T47D (cell line): ENCODE results near the gene P3H3.
A peak's percentile ranks its signal among the peaks of the same experiment; 100 is the strongest.

Source experiments
- DNase-seq, 2 experiments: peaks; one replicate each; pipeline versions ENCODE4 v3.0.0 to v3.0.0-alpha.2; 2011 to 2012; ENCODE audit warnings: low read depth in 1 of 2, low spot score in 1 of 2
- JUND ChIP-seq: IDR thresholded peaks from 2 replicates; pipeline ENCODE4 v1.6.1; 2012; ENCODE audit warnings: low read depth
- in situ Hi-C: cut with HindIII; loops from 2 replicates; pipeline ENCODE4 v1.10.0; 2016; ENCODE audit warnings: low sequenced_read_pairs, low pct_unique_long_range_greater_than_20kb

Gene P3H3

DNA sequence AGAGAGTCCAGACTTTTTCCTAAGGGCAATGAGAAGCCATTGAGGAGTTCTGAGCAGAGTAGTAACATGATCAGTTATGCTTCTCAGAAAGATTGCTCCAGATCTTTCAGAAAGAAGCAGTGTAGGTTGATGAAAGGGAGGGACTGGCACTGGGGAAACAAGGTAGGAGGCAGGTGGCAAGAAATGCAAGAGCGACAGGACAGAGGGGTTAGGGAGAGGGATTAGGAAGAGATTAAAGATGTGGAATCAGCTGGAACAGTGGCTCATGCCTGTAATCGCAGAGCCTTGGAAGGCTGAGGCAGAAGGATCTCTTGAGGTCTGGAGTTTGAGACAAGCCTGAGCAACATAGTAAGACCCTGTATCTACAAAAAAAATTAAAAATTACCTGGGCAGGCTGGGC lies 19.5 kb downstream of the P3H3 start:
- no peak for TF ChIP-seq JUND
- in situ Hi-C loops: no loop called here
- DNase-seq: no peak

DNA sequence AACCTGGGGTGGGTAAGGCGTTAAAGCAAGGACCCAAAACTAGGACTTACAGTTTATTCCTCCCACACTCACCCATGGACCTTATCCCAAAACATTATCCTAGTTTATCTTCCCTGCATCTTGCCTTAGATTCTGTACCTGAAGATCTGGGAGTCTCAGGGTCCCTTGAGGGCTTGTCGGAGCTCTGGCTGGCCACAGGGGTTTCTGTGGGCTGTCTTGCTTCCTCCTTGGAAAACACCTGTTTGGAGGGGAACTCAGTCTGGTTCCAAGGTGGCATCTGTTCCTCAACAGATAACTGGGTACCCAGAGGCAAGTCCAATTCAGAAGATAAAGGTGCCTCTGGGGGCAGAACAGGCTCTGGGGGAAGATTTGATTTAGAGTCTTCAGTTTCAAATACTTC lies 21.2 kb downstream of the P3H3 start:
- no peak for TF ChIP-seq JUND
- in situ Hi-C loops: no loop called here
- no peak for DNase-seq

DNA sequence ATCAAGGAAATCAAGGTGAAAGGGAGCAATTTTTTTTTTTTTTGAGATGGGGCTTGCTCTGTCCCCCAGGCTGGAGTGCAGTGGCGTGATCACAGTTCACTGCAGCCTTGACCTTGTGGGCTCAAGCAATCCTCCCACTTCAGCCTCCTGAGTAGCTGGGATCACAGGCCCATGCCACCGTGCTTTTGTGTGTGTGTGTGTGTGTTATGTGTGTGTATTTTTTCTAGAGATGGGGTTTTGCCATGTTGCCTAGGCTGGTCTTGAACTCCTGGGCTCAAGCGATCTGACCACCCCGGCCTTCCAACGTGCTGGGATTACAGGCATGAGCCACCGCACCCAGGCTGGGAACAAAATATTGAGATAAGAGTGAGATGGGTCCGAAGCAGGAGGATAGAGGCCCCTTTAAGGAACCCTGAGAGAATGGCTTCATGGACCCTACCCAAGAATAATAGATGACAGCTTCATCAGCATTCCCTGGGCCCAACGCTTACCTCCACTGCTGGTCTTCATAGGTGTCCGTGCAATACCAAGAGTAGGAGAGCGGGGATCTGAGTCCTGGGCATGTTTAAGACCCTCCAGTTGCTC lies 21.9 kb downstream of the P3H3 start:
- in situ Hi-C loops: no loop called here
- DNase-seq: no peak
- TF ChIP-seq JUND: no peak

DNA sequence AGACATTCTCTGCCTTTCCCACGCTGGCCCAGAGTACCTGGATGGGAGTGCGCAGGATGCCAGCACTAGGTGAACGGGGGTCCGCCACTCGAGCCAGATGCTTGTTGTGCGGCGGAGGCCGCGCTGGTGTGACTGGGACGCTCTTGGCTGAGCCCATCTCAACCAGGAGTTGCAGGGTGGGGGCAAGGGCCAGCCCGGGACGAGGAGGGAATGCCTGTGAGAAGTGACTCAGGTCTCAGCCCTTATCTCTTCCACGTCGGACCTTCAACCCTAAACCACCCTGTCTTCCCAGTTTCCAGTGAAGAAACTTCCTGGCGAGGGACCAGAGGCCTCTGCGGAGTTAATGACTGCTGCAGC lies 22.6 kb downstream of the P3H3 start:
- no peak for TF ChIP-seq JUND
- DNase-seq: no peak
- in situ Hi-C loops: no loop called here

DNA sequence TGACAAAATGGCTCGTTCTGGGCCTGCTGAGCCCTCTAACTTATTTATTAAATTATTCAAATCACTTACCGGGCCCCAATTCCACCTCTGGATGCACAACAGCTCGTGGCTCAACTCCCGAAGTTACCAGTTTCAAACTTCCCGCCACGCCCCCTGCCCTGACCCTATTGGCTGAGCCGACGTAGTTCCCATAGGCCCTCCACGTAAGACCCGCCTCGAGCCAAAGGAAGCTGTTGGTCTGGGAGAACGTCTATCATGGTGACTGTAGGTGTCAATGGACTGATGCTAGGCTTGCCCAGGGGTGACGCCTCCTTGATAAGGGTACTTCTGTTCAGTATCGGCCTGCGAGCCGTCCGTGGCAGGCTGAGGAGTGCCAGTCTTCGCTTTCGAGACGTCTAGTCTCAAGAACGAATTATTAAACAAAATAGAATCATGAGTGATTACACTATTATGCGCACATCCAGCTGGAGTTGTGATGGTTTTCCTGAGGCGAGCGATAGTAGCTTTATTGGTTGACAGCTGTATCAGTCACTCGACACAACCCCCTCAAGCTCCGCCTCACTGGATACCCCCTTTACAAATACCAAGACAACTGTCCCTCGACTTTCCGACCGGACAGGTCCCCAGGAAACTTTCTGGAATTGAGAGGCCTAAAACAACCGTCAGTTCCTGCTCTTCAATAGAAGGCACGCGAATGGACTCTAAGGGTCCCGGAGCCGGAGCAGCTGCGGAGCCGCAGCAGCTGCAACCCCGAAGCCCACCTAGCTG lies 23.1 kb downstream of the P3H3 start, which contains the start of gene CDCA3:
Gene CDCA3, minus strand, starts transcription at position 134 of the 768 bp plus-strand sequence. CDS start 334 bp downstream, outside the sequence.
- TF ChIP-seq JUND: no peak
- peak; percentile 87 to 93 for DNase-seq
- in situ Hi-C loops: no loop called here

DNA sequence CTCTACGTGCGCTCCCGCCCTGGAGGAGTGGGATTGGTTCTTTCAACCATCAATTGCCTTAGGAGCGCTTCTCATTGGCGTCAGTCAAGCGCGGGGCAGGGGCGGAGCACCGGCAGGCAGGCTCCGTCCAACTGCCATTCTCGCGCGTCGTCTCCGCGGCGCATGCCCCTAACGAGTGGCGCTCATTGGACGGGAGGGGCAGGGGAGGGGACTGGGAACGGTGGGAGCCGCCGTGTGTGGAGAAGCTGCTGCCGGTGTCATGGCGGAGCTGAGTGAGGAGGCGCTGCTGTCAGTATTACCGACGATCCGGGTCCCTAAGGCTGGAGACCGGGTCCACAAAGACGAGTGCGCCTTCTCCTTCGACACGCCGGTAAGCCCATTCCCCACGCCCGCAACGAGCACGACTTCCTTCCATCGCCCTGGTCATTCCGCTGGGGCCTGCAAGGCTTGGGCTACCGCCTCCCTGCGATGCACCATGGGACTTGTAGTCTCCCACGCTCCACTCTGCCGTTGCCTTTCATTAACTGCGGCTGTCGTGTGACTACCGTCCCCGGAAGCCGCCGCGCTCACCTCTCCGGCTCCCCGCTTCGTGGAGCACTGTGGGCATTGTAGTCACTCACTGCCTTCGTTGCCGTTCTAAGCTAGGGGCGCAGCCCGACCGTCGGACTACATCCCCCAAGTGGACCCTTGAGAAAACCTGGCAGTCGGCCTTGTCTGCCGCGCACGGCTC lies 23.9 kb downstream of the P3H3 start, which contains the start of gene USP5:
Gene USP5, plus strand, starts transcription at position 230 of the 730 bp plus-strand sequence. Its CDS starts 30 bp downstream, at position 260.
- TF ChIP-seq JUND: no peak
- in situ Hi-C loops: no loop called here
- peak; percentile 58 to 96 for DNase-seq

DNA sequence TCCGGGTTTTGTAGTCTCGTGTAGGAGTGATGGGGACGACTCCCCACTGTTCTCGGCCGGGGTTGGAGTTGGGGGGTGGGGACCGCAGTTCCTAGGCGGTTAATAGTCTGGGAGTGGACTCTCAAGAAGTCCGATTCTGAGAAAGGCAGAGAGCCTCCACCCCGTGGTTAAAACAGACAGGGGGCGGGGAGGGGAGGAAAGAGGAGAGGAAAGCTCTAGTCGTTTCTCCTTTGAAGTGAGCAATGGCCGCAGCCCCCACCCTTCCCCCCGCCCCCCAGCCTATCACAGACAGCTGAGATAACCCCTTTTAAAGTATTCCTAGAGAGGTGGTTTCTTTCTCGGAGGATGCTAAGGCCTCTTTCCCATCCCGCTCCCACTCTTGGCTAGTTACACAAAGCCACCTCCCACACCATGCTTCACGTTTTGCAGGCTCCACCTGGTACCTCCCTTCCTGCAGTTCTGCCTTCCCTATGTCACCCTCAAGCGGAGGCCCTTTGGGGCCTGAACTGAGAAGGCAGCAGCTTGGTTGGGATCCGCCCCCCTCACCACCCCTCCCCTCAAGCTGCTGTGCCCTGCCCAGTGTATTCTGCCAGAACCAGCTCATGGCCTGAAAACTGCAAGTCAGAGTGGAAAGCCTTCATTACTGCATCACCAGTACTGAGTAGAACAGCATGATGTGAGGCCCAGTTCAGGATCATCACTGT lies 24.6 kb downstream of the P3H3 start:
- in situ Hi-C loops: no loop called here
- DNase-seq: peak in 1 of 2 experiments; percentile 39
- TF ChIP-seq JUND: no peak

DNA sequence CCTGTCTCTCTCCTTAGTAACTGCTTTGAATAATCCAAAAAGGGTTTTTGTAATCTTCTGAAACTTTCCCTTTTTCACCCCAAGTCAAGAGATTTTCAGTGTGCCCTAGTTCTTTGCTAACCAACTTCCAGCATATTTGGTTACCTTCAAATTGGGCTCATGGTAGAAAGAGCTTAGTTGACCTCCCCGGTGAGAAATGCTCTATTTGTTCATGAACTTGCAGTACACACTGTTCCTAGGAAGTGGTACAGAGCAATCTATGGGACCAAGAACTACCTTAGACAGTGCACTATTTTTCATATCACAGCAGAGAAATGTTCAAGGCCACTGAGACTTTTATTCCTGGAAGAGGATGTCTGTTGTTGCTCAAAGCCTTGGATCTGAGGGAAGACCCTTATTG lies 25.4 kb downstream of the P3H3 start:
- no peak for TF ChIP-seq JUND
- in situ Hi-C loops: no loop called here

DNA sequence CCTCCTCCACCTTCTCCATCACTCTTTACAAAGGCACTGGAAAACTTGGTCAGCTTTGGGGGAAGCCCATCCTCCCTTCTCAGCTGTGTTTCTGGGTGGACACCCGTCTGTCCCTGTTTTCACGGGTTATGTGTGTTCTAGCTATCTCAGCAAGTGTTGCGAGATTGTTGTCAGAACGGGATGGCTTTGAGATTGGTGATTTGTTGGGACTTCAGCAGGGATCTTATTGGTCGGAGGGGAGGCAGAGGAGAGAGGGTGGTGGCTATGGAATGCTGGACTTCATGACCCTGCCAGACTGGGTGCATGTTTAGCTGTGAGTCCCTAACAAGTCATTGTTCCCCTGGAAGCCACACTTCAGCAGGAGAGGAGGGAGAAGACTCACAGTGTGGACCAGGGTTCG lies 25.8 kb downstream of the P3H3 start:
- no peak for DNase-seq
- in situ Hi-C loops: no loop called here
- TF ChIP-seq JUND: no peak

More for the DNA sequence above, 25.4 kb downstream of the P3H3 start:
- DNase-seq: no peak

DNA sequence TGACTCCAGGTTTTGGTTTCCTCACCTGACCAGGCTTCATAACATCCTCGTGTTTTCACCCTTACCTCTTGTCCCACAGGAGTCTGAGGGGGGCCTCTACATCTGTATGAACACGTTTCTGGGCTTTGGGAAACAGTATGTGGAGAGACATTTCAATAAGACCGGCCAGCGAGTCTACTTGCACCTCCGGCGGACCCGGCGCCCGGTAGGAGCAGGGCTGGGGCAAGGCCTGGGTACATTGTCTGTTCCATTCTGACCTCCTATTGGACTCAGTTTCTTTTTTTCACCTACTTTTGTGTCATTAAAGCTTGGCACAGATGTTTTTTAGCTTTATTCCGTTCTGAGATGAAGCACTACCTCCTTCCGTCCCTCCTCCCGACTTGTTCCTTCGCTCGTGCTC lies 27.1 kb downstream of the P3H3 start:
- no peak for DNase-seq
- no peak for TF ChIP-seq JUND
- in situ Hi-C loops: no loop called here

DNA sequence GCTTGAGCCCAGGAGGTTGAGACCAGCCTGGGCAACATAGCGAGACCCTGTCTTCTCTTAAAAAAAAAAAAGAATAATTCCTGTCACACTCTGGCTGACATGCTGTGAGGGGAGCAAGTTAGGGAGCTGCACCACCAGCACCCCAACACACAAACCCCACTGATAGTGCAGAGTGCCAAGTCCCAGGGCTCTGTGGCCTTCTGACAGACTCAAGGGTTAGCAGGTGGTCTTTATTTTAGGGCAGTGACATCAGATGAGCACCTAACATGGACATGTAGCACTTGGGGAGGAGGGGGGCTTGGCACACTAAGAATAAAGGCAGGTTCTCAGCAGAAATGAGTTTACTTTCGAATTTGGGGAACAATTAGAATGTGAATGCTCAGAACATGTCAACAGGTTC lies 30.6 kb downstream of the P3H3 start:
- no peak for DNase-seq
- in situ Hi-C loops: no loop called here
- TF ChIP-seq JUND: no peak

DNA sequence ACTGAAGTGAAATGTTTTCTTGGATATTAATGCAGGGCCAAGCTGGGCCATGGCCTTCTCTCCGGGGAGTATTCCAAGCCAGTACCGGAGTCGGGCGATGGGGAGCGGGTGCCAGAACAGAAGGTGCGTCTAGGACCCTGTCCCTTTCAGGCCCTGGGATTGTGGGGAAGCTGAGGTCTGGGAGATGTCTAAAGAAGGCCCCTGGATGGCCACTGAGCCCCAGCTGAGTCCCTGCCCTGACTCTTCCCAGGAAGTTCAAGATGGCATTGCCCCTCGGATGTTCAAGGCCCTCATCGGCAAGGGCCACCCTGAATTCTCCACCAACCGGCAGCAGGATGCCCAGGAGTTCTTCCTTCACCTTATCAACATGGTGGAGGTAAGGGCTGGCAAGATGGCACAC lies 31.9 kb downstream of the P3H3 start:
- TF ChIP-seq JUND: no peak
- no peak for DNase-seq
- in situ Hi-C loops: no loop called here
